GM10266 (cell line): Measurements from ENCODE around the gene MROH2A.

ENCODE experiments used
- DNase-seq: peaks from one replicate; pipeline ENCODE4 v3.0.0; 2012; ENCODE audit errors: extremely low spot score
- CTCF ChIP-seq: IDR thresholded peaks from 2 replicates; pipeline ENCODE4 v1.5.1; 2012; ENCODE audit warnings: mild to moderate bottlenecking, low read depth; ENCODE audit not compliant: control insufficient read depth, insufficient read depth; ENCODE audit errors: missing control alignments

The MROH2A gene

GRCh38 chr2:233821709-233822100 is 43.6 kb downstream of the MROH2A start:
- no peak for DNase-seq

GRCh38 chr2:233822101-233822771 is 44.1 kb downstream of the MROH2A start:
- no peak for DNase-seq
- TF ChIP-seq CTCF: no peak

More at GRCh38 chr2:233821709-233822100, 43.6 kb downstream of the MROH2A start:
- TF ChIP-seq CTCF: no peak

DNA sequence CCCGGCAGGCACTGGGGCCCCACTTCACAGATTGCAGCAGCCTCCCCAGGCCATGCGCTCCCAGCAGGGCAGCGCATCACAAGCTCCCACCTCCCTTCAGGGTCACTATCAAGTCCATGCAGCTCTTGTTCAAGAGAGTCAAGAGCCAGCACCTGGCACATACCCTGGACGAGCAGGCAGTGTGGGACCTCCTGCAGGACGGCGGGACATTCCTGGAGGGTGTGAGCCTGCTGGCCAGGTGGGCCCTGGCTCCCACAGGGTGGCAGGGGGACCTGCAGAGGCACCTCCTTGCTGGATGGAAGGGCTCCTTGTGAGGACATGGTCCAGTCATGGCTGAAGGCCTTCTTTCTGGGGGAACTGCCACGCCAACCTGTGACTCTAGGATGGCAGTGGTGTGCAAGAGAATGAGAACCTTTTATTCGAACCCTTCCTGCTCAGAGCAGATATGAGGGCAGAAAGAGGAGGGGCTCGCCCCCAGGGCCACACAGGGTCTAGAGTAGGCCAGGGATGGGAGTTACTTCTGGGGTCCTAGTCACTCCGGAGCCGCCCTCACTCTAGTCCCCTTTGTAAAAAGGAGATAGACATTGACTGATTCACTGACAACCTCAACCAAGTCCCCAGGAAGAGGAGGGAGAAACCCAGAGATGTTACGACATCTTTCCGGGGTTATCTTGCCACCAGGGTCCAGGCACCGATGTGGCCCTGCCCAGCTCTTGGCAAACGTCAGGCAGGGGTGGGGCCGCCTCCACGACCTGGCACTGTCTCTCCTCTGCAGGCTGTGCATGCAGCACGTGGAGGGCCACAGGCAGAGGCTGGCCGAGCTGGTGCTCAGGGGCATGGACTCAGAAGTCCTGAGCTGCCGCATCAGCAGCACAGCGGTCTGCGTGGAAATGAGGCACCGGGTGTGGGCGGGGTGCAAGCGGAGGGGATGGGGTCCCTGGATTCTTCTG is 44.9 kb downstream of the MROH2A start:
- TF ChIP-seq CTCF: no peak
- no peak for DNase-seq

GRCh38 chr2:233823731-233824121 is 45.6 kb downstream of the MROH2A start:
- DNase-seq: no peak
- TF ChIP-seq CTCF: no peak

DNA sequence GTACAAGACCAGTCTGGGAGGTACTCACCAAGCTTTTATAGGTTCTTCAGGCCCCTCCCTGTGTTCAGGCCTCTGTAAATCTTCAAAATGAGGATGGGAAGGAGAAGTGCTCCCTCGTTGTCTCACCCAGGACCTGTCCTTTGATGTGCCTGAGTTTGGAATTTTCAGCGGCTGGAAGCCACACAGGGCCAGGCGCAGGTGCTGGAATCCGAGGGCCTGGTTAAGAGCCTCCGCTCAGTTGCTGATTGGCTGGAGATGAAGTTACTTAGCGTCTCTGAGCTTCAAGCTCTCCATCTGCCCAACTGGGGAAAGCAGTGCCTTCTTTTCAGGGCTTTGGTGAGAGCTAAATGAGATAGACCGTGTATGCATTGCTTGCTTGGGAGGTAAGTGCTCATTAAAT is 46.2 kb downstream of the MROH2A start:
- no peak for TF ChIP-seq CTCF
- DNase-seq: no peak

DNA sequence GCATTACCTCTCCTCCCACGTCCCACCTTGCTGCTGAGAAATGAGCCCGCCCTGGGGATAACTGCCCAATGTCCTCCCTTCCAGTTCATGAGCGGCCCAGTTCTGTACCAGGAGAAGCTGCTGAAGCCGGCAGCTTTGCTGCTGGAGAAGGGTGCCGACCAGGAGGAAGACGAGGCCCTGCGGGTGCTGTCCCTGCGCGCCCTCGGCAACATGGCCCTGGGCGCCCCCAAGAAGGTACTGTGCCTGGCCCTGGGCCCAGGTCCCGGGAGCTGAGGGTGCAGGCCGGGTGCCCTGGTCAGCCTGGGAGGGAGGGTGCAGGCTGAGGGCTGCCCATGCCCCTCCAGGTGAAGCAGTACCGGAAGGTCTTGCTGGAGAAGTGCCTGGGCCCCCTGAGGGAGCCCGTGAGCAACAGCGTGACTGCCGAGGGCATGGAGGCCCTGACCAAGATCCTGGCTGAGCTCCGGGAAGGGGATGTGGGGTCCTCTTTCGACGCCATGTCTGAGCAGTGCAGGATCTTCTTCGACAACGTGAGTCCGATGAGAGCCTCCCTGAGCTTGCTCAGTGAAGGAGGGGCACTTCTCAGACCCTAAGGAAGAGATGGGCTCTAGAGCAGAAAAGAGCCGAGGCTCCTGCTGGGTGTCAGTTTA is 50.5 kb downstream of the MROH2A start:
- no peak for TF ChIP-seq CTCF
- no peak for DNase-seq
